Left ventricle myocardium inferior (tissue), 1 donor: ENCODE data around the gene NOVA1. TPM values are rescaled to one million over a fixed set of nuclear protein-coding genes. Genes with fewer than 3 reads are reported as not detected.

Experiments
- DNase-seq: peaks from one replicate; pipeline ENCODE4 v3.0.0-alpha.2; 2020
- H3K27ac ChIP-seq: fragments of 200-600 bp; replicated peaks from 2 replicates; pipeline ENCODE4 v1.8.0; 2021
- H3K27me3 ChIP-seq: fragments of 200-600 bp; 2 replicates; pipeline ENCODE4 v1.8.0; 2021; ENCODE audit warnings: low read depth
- H3K36me3 ChIP-seq: fragments of 200-600 bp; 2 replicates; pipeline ENCODE4 v1.8.0; 2021
- H3K4me1 ChIP-seq: fragments of 200-600 bp; 2 replicates; pipeline ENCODE4 v1.8.0; 2021
- H3K4me3 ChIP-seq: fragments of 200-600 bp; 2 replicates; pipeline ENCODE4 v1.8.0; 2021; ENCODE audit warnings: mild to moderate bottlenecking, moderate library complexity
- H3K9me3 ChIP-seq: fragments of 200-600 bp; replicated peaks from 2 replicates; pipeline ENCODE4 v1.8.0; 2021
- intact Hi-C: fragments of 100-400 bp; cut with micrococcal nuclease; formaldehyde crosslinking; loops from one replicate; pipeline ENCODE4 v1.11.0; 2022
- total RNA-seq: library from RNA; stranded (reverse); fragmentation: NEBNext Ultra II Directional; extraction: Animal tissue kit (Norgen Biotek cat#: 25700); gene quantifications from one replicate; pipeline ENCODE4 v1.2.1, GENCODE V29; 2021
- TF ChIP-seq, protein P1 (sequence below): fragments of 200-600 bp; IDR thresholded peaks from 2 replicates; pipeline ENCODE4 v1.8.0; 2021; ENCODE audit warnings: antibody characterized with exemption, mild to moderate bottlenecking, borderline replicate concordance
- donor health status: DM: no; HTN: yes; CAD: no; lungs with severe emphysema.

Gene NOVA1
- total RNA-seq, 1 donor from 2014 or later: 3.7 TPM

- TF ChIP-seq, protein P1, sequence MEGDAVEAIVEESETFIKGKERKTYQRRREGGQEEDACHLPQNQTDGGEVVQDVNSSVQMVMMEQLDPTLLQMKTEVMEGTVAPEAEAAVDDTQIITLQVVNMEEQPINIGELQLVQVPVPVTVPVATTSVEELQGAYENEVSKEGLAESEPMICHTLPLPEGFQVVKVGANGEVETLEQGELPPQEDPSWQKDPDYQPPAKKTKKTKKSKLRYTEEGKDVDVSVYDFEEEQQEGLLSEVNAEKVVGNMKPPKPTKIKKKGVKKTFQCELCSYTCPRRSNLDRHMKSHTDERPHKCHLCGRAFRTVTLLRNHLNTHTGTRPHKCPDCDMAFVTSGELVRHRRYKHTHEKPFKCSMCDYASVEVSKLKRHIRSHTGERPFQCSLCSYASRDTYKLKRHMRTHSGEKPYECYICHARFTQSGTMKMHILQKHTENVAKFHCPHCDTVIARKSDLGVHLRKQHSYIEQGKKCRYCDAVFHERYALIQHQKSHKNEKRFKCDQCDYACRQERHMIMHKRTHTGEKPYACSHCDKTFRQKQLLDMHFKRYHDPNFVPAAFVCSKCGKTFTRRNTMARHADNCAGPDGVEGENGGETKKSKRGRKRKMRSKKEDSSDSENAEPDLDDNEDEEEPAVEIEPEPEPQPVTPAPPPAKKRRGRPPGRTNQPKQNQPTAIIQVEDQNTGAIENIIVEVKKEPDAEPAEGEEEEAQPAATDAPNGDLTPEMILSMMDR: no peak
These were observed 71.7 kb downstream of the NOVA1 start for GRCh38 chr14:26526137-26526536.

DNA sequence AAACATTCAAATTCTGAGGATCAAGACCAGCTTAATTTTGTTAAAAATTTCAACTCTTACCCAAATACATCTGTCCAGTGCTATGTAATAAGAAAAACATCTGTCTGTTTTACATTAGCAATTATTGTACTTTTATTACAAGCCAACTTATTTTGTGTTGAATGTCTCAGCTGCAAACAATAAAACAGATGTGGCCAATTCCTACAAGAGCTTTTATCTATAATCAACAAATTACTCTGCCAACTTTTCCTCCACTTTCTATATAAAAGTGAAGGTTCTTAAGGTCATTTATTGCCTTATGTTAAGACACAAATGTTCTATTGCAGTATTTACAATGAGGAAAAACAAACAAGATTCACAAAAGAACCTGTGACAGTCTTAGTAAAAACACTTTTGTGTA, 72.7 kb downstream of the NOVA1 start:
- no peaks in the 10 kb centered on the region for H3K4me1 ChIP-seq
- no peaks in the 10 kb centered on the region for H3K36me3 ChIP-seq
- no peak overlapping the region for H3K4me3 ChIP-seq
- TF ChIP-seq, protein P1: no peak
- no peaks in the 10 kb centered on the region for H3K27me3 ChIP-seq
- intact Hi-C loops: no loop called here
- no peak overlapping the region for H3K27ac ChIP-seq
- no peaks in the 10 kb centered on the region for H3K9me3 ChIP-seq
- DNase-seq: no peak

More at GRCh38 chr14:26526137-26526536, 71.7 kb downstream of the NOVA1 start:
- Histone ChIP-seq H3K36me3 (no peaks in the 10 kb centered on the region), H3K9me3 (no peaks in the 10 kb centered on the region), H3K4me1 (no peaks in the 10 kb centered on the region), H3K27ac (no peak overlapping the region), H3K4me3 (no peak overlapping the region), H3K27me3 (no peaks in the 10 kb centered on the region)
- no peak for DNase-seq
- intact Hi-C loops: no loop called here

GRCh38 chr14:26522967-26523366, 74.9 kb downstream of the NOVA1 start:
- Histone ChIP-seq H3K36me3 (no peaks in the 10 kb centered on the region), H3K27ac (no peak overlapping the region)

DNA sequence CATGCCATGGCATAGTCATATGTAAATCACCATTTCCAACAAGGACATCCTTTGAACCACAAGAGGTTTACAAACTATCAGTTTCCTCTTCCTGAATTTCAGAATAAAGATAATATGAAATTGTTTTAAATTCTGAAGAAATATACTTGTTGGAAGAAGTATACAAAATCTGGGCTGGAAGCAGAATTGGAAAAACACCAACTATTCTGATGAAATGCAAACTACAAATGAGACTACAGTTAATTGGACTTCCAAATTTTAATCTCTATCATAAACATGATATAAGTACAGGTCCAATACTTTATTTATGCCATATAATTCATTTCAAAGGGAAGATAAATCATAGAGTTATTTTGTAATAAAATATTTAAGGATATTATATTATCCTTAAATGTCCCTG, 80.1 kb downstream of the NOVA1 start:
- H3K27ac ChIP-seq: no peak overlapping the region
- no peaks in the 10 kb centered on the region for H3K27me3 ChIP-seq
- no peak for DNase-seq
- no peaks in the 10 kb centered on the region for H3K9me3 ChIP-seq
- H3K36me3 ChIP-seq: no peaks in the 10 kb centered on the region
- H3K4me3 ChIP-seq: no peak overlapping the region
- intact Hi-C loops: no loop called here
- TF ChIP-seq, protein P1: no peak
- no peaks in the 10 kb centered on the region for H3K4me1 ChIP-seq

More at GRCh38 chr14:26522967-26523366, 74.9 kb downstream of the NOVA1 start:
- no peak overlapping the region for H3K4me3 ChIP-seq
- intact Hi-C loops: no loop called here
- TF ChIP-seq, protein P1: no peak
- H3K27me3 ChIP-seq: no peaks in the 10 kb centered on the region
- DNase-seq: no peak
- no peaks in the 10 kb centered on the region for H3K4me1 ChIP-seq
- H3K9me3 ChIP-seq: no peaks in the 10 kb centered on the region

DNA sequence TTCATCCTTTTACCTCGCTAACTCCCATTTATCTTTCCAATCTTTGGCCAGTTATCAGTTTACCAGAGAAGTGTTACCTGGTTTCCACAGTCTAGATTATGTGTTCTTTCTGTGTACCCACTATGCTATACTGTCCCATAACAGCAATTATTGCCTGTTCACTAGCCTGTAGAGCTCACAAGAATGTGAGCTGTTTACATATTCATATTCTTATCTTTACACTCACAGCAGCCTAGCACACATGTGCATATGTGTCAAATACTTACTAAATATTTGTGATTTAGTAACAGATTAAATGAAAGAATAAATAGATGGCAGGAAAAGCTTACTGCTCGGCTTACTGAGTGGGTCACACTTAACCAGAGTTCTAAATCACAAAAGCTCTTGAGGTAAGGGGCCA, 97.8 kb downstream of the NOVA1 start:
- Histone ChIP-seq H3K9me3 (peaks cover 9% of the 10 kb centered on the region), H3K4me1 (no peaks in the 10 kb centered on the region), H3K27ac (no peak overlapping the region), H3K27me3 (no peaks in the 10 kb centered on the region), H3K36me3 (no peaks in the 10 kb centered on the region), H3K4me3 (no peak overlapping the region)
- intact Hi-C loops: no loop called here
- TF ChIP-seq, protein P1: no peak
- DNase-seq: no peak

GRCh38 chr14:26499546-26499945, 98.3 kb downstream of the NOVA1 start:
- Histone ChIP-seq H3K27me3 (no peaks in the 10 kb centered on the region), H3K9me3 (peaks cover 9% of the 10 kb centered on the region), H3K36me3 (no peaks in the 10 kb centered on the region), H3K4me1 (no peaks in the 10 kb centered on the region), H3K4me3 (no peak overlapping the region), H3K27ac (no peak overlapping the region)
- TF ChIP-seq, protein P1: no peak
- intact Hi-C loops: no loop called here
- no peak for DNase-seq
